GM19372 (cell line): ENCODE results near the gene UROS.

Experiments used
- ATAC-seq: cut with Tn5 transposase; IDR thresholded peaks from one replicate; pipeline ENCODE4 v1.9.1; 2021; ENCODE audit warnings: mild to moderate bottlenecking, low read depth, moderate library complexity; ENCODE audit not compliant: unreplicated experiment

UROS gene

DNA sequence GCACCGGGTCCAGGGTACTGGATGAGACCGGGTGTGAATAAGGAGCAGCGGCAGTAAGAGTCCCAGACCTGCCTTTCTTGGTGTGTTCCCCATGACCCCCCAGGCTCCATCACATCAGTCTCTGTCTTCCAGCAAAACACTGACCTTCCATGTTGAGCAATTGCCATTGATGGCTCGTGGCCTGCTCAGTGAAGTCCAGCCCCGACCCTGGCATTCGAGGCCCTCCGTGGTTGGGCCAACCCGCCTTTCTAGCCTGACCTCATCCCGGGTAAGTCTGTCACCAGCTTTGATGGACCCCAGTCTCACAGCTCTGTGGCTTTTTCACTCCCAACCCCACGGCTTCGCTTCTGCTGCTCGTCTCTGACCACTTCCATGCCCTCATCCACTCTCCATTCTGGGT, 53.9 kb downstream of the UROS start:
- no peak for ATAC-seq

DNA sequence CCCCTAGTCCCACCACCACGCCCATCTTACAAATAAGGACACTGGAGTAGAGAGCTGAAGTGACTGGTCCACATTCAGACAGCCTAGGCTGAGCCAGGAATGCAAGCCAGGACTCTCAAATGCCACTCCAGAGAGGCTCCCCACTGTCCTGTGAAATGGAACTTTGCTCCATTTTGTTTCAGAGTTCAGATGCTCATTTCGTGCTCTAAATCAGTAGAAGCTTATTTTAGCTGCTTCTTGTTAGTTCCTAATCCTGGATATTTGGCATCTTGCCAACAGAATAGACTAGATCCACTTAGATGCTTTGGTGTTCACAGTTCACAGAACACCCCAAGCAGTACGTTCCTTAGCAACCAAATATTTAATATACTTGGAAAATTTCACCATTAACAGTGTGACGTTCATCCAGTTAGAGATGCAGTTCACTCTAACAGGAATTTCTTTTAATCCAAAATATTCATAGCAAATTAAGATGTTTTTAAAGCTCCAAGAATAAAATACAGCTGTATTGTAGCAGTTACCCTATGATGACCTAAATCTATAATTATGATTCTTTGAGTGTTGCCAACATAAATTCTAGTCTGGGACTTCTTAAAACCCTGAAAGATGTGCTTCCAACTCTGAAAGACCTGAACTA, 54.7 kb downstream of the UROS start:
- no peak for ATAC-seq

DNA sequence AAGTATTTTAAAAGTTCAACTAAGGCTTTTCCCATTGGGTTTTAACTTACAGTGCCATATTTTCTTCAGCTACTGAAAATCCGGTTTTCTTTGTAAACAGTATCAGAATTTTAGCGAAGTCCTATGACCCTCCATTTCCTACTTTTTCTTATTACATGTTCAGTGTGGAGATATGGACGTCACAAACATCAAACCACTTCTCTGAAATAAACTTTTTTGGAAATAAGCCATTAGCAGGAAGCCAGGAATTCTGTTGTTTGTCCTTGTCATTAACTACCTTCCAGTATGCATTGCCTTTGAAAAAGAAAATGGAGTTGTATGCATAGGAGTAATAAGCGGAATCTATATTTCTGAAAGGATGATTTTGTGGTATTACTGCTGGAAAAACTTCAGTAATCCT, 56.5 kb downstream of the UROS start:
- ATAC-seq, result no peak

DNA sequence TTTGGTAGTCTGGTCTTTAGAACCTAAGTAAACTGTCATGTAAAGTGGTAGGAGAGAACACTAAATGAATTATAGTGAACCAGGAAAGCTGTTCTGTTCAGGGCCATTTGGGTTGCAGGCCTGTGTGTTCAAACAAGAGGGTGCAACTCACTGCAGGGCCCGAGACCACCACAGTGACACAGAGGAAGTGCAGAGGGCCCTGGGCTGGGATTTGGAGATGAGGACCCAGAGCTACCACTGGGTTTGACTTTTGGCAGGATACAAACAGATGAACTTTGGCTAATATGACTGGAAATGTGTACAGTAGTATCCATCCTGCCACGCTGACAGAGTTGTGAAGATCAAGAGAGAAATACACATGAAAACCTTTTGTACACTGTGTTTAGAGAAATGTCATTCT, 57.2 kb downstream of the UROS start:
- ATAC-seq, result no peak

DNA sequence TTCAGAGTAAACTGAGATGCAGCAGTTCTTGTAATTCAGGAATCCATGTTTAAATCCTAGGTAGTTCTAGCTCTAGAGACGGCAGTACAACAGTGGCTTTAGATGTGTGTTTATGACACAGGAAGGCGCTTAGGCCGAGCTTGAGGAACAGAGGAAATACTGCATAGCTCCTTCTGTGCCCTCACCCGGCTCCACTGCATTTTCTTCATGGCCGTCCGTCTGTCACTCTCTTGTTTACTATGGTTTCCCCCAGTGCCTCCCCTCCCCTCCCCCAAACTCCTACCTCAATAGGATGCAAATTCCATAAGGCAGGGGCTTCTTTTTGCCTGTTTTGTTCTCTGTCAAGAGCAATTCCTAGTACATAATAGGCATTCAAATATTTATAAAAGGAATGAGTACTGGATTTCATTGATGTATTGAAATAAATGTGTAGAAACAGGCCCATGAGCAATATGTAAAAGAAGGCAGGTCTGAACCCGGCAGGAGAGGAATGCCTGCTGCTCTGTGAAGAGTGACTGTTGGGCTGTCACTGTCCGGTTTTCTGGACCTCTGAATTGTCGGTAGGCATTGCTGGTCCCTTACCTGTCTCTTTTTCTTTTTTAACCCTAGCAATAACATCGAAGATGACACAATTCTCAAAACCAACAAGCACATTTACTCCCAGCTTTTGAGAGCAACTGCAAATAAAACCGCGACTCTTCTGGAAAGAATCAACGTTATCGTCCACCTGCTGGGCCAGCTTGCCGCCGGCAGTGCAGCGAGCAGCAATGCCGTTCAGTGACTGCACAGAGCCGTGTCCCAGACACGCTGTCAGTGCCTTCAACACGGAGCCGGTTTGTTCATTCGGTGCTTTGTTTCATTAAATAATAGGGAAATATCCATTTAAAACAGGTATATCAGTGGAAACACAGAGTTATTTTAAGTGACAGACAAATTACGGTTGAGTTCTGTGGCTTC, 60.1 kb downstream of the UROS start:
- no peak for ATAC-seq

DNA sequence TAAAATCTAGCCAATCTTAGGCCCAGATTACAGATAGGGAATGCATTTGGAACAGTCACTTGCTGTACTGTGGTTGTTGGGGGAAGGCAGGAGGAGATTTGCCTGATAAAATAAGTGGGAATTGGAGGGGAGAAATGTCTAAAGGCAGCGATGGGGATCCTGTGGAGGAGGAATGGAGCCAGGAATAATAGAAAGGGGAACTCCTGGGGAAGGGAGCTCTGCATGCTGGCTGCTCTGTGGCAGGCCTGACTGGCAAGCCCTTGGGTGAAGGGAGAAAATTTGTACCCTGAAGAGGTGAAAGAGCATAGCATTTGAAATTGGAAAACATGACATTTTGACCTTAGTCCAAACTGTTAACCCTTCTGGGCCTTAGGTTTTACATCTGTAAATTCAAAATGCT, 61.1 kb downstream of the UROS start:
- no peak for ATAC-seq

DNA sequence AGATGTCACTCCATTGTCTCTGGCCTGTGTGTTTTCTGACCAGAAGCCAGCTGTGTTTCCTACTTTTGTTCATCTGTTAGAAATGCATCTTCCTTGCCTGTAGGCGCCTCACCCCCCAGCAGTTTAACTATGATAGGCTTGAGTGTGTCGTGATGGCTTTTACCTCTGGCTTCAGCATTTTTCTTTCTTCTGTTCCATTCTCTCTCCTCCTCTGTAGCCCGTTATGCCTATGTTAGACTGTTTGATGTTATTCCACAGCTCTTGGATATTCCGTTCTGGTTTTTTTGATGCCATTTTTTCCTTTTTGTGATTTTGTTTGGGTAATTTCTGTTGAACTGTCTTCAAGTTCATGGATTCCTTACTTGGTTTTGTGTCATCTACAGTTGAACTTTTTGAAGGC, 65.3 kb downstream of the UROS start:
- ATAC-seq, result no peak

DNA sequence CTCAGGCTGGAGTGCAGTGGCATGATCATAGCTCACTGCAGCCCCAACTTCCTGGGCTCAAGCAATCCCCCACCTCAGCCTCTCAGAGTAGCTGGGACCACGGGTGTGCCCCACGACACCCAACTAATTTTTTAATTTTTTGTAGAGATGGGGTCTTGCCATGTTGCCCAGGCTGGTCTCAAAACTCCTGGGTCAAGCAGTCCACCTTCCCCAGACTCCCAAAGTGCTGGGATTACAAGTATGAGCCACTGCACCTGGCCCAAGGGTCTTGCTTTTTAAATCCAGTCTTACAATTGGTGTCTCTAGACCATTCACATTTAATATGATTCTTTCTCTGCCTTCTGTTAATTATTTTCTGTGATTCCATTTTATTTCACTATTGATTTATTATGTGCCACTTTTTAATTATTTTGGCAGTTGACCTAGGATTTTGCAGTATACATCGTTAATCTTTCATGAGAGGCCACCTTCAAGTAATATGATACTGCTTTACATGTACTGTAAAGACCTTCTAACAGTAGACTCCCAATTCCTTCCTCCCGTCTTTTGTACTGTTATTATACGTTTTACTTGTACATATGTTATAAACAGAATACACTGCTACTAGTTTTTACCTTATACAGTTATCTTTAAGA, 66.1 kb downstream of the UROS start:
- no peak for ATAC-seq

DNA sequence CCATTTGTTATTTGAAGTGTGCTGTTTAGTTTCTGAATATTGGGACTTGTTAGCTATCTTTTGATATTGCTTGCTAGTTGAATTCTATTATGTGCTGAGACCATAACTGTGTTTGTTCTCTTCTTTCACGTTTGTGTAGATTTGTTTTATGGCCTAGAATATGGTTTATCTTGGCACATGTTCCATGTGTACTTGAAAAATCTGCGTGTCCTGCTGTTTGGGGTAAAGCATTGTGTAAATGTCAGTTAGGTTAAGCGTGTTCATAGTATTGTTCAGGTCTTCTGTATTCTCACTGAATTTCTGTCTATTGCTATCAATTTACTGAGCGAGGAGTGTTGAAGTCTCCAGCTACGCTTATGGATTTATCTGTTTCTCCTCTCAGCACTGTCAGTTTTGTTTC, 66.9 kb downstream of the UROS start:
- no peak for ATAC-seq

DNA sequence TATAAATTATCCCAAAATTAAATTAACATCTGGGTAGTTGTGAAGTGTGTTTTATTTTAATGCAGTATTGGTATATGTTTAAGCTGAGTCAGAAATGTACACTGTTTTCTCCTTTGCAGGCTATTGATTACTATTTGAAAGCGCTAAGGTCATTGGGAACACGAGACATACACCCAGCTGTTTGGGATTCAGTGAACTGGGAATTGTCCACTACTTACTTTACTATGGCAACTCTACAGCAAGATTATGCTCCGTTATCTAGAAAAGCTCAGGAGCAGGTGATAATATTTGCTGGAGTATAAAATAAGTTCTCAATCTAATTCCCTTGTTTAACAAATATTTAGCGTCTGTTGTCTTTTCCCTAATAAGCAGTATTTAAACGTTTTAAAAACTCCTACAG, 75.6 kb downstream of the UROS start:
- no peak for ATAC-seq

DNA sequence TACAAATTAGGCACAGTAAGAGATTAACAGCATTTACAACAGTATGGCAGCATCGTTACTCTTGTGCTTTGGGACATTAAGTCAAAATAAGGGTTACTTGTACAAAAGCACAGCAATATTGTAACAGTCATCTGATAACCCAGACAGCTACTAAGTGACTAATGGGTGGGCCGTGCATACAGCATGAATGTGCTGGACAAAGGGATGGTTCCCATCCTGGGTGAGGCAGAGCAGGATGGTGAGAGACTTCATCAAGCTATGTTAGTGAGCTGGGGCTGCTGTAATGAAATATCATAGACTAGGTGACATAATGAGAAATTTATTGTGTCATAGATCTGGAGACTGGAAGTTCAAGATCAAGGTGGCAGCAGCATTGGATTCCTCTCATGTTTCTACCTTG, 78.1 kb downstream of the UROS start:
- no peak for ATAC-seq

DNA sequence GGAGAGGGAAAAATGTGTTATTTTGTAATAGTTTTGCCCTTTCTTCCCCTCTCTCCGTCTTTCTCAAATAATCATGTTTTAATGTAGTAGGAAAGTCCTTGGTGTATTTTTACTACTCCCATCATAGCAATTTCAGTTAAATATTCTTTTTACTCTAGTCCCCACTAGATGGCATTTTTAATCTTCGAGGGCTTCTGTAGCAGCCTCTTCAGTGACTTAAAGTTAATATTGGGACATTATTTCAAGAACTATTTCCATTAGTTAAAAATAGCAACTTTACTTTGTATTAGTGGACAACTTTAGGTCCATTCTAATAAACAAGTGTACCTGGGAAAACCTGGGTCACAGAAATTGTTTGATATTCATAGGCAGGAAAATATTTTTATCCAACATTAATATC, 80.6 kb downstream of the UROS start:
- ATAC-seq, result no peak

DNA sequence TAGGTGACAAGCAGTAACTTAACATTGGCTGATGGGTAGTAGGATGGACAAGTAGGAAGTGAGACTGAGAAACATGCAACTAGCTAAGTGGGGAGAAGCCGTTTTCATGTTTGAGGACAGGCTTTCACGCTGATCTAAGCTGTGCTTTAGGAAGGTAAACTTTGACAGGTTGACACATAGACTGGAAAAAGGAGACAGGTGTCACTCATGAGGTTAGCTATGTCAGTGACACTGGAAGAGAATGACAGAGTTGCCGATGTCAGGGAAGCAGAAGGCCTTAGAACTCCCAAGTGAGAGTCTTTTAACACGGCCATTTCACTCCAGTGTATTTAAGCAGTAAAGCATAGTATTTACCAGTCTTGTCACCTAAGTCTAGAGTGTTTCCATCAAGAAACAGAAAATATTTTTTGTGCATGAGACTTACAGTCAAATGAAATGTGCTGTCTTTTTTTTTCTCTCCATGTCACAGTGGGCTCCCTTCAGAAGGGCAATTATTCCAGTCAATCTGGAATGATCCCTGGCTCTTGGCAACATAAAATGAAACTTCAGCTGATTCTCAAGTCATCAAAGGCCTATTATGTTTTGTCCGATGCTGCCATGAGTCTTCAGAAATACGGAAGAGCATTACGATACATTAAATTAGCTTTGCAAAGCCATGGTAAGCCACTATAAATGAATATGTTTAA, 82.9 kb downstream of the UROS start:
- no peak for ATAC-seq
